Neural progenitor cell (in vitro differentiated cells): ENCODE results near the gene JAKMIP2. TPM values are rescaled to one million over a fixed set of nuclear protein-coding genes. Genes with fewer than 3 reads are reported as not detected.

Source experiments
- DNase-seq: peaks from one replicate; pipeline ENCODE4 v3.0.0-alpha.2; 2016; ENCODE audit warnings: low spot score
- H2AFZ ChIP-seq: fragments of 200-600 bp; sonication (generic); replicated peaks from 2 replicates; pipeline ENCODE4 v1.6.1; 2016; ENCODE audit warnings: antibody characterized with exemption
- H3F3A ChIP-seq: fragments of 200-600 bp; sonication (generic); 2 replicates; pipeline ENCODE4 v1.6.1; 2016; ENCODE audit warnings: antibody characterized with exemption, low read depth
- H3K27ac ChIP-seq: fragments of 200-600 bp; sonication (generic); 2 replicates; pipeline ENCODE4 v1.5.1; 2016; ENCODE audit warnings: mild to moderate bottlenecking
- H3K27me3 ChIP-seq: fragments of 200-600 bp; sonication (generic); 2 replicates; pipeline ENCODE4 v1.6.1; 2016; ENCODE audit warnings: mild to moderate bottlenecking, moderate library complexity
- H3K36me3 ChIP-seq: fragments of 200-600 bp; sonication (generic); 2 replicates; pipeline ENCODE4 v1.5.1; 2016
- H3K4me1 ChIP-seq: fragments of 200-600 bp; sonication (generic); 2 replicates; pipeline ENCODE4 v1.6.1; 2016; ENCODE audit warnings: mixed run types
- H3K4me2 ChIP-seq: fragments of 200-600 bp; sonication (generic); 2 replicates; pipeline ENCODE4 v1.6.1; 2016
- H3K4me3 ChIP-seq: fragments of 200-600 bp; sonication (generic); 2 replicates; pipeline ENCODE4 v1.5.1; 2016
- H3K79me2 ChIP-seq: fragments of 200-600 bp; sonication (generic); 2 replicates; pipeline ENCODE4 v1.6.1; 2016; ENCODE audit warnings: low read depth
- H3K9ac ChIP-seq: fragments of 200-600 bp; sonication (generic); 2 replicates; pipeline ENCODE4 v1.6.1; 2016
- H3K9me3 ChIP-seq: fragments of 200-600 bp; sonication (generic); 2 replicates; pipeline ENCODE4 v1.5.1; 2016; ENCODE audit warnings: low read depth
- H4K20me1 ChIP-seq: fragments of 200-600 bp; sonication (generic); 2 replicates; pipeline ENCODE4 v1.6.1; 2016; ENCODE audit warnings: low read depth
- H3K27ac Mint-ChIP-seq: 3 replicates; pipeline ENCODE4 v1.8.0; 2021; ENCODE audit warnings: mixed read lengths
- H3K27me3 Mint-ChIP-seq: 2 replicates; pipeline ENCODE4 v1.8.0; 2022; ENCODE audit warnings: low read depth, mild to moderate bottlenecking, inconsistent platforms, moderate library complexity, mixed read lengths; ENCODE audit not compliant: insufficient read depth
- H3K36me3 Mint-ChIP-seq: 3 replicates; pipeline ENCODE4 v1.8.0; 2021; ENCODE audit warnings: mixed read lengths
- H3K4me1 Mint-ChIP-seq: 3 replicates; pipeline ENCODE4 v1.8.0; 2021; ENCODE audit warnings: mixed read lengths
- H3K4me3 Mint-ChIP-seq: 3 replicates; pipeline ENCODE4 v1.8.0; 2021; ENCODE audit warnings: mild to moderate bottlenecking, moderate library complexity, mixed read lengths
- H3K9me3 Mint-ChIP-seq: 3 replicates; pipeline ENCODE4 v1.8.0; 2020; ENCODE audit warnings: mixed read lengths
- CTCF ChIP-seq: fragments of 200-600 bp; sonication (generic); IDR thresholded peaks from 2 replicates; pipeline ENCODE4 v1.5.1; 2017; ENCODE audit warnings: antibody characterized with exemption, mild to moderate bottlenecking
- EZH2 ChIP-seq: fragments of 200-600 bp; sonication (generic); IDR thresholded peaks from 2 replicates; pipeline ENCODE4 v1.6.1; 2017; ENCODE audit warnings: antibody characterized with exemption, mild to moderate bottlenecking, moderate library complexity
- EZH2phosphoT487 ChIP-seq: fragments of 200-600 bp; sonication (generic); IDR thresholded peaks from 2 replicates; pipeline ENCODE4 v1.6.1; 2017; ENCODE audit warnings: antibody characterized with exemption
- total RNA-seq: library from RNA; depleted of rRNA; stranded (reverse); fragments of >200 nt; gene quantifications from 2 replicates; pipeline ENCODE4 v1.2.3, GENCODE V29; 2015; ENCODE audit warnings: low replicate concordance

JAKMIP2 gene
- total RNA-seq, 1 donor from 2014 or later, result 8.2 TPM

DNA sequence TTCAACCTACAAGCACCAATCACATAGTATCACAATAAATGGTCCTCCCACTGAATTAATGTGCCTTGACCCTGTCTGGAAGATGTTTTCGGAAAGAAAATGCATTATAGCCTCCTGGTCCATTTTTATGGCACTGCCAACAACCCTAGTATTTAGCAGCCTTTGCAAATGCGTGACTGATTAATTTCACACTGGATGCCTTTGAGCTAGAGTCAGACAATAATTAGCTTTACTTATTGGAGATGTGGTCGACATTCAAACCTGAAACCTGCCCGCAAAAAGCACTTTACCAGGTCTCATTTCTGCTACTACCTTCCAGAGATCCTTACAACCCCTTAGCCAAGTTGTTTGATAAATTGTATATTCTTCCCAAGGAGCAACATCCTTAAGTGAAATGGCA lies 153.3 kb downstream of the JAKMIP2 start:
- Mint-ChIP-seq H3K27ac (no peak overlapping the region), H3K27me3 (no peaks in the 10 kb centered on the region), H3K36me3 (peaks cover 31% of the 10 kb centered on the region), H3K9me3 (no peaks in the 10 kb centered on the region), H3K4me3 (no peak overlapping the region), H3K4me1 (peaks cover 17% of the 10 kb centered on the region)
- Histone ChIP-seq H3K4me1 (no peaks in the 10 kb centered on the region), H3K27me3 (no peaks in the 10 kb centered on the region), H3K27ac (no peak overlapping the region), H3K9me3 (no peaks in the 10 kb centered on the region), H3K79me2 (peaks cover 8% of the 10 kb centered on the region), H3K4me3 (no peak overlapping the region), H3K9ac (no peak overlapping the region), H3K36me3 (no peaks in the 10 kb centered on the region), H3F3A (peaks cover 5% of the 10 kb centered on the region), H3K4me2 (no peak overlapping the region), H2AFZ (no peak overlapping the region), H4K20me1 (no peaks in the 10 kb centered on the region)
- no peak for TF ChIP-seq CTCF
- no peak for TF ChIP-seq EZH2phosphoT487
- TF ChIP-seq EZH2, result no peak
- DNase-seq, result no peak

DNA sequence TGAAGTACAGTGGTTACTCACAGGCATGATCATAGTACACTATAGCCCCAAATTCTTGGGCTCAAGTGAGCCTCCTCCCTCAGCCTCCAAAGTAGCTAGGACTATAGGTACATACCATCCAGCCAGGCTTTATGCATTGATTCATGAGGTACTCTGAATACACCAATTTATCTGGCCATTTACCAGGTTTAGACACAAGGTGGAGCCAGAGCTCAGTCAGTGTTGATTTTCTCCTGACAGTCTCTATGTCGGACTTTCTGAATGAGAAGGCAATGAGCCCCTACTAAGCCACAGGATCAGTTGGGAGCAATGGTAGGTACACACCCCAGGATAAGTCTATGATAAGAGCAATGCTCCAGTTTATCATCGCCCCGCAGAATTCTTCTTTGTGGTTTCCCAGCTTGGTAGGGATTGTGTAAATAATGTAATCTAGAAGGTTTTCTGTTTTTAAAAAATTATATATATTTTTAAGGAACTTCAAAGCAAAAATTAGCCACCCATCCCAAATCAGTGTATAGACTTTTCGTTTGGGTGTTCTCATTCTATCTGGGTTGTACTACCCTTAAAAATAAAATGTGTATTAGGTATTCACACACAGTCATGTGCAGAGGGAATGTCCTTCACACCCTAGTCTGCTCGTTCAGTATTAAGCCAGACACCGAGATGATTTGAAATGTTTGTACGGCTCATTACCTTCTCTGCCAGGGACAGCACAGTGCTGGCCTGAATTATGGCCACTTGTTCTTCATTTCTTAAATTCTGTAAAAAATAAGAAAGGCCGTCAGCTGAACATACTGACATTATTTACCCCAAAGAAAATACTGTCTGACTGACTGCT lies 154.3 kb downstream of the JAKMIP2 start:
- Histone ChIP-seq H3F3A (peaks cover 10% of the 10 kb centered on the region), H3K4me3 (no peak overlapping the region), H3K79me2 (peaks cover 12% of the 10 kb centered on the region), H3K36me3 (no peaks in the 10 kb centered on the region), H3K9me3 (no peaks in the 10 kb centered on the region), H3K4me1 (no peaks in the 10 kb centered on the region), H2AFZ (no peak overlapping the region), H3K27ac (no peak overlapping the region), H4K20me1 (no peaks in the 10 kb centered on the region), H3K9ac (no peak overlapping the region), H3K27me3 (no peaks in the 10 kb centered on the region), H3K4me2 (no peak overlapping the region)
- H3K27ac Mint-ChIP-seq, result peak overlapping the region; percentile 31
- TF ChIP-seq CTCF (peak; percentile 88), EZH2phosphoT487 (no peak)
- no peaks in the 10 kb centered on the region for H3K27me3 Mint-ChIP-seq
- peaks cover 30% of the 10 kb centered on the region for H3K36me3 Mint-ChIP-seq
- peak overlapping the region; percentile 30 for H3K4me3 Mint-ChIP-seq
- no peaks in the 10 kb centered on the region for H3K9me3 Mint-ChIP-seq
- H3K4me1 Mint-ChIP-seq, result peaks cover 17% of the 10 kb centered on the region
- peak; percentile 84 for DNase-seq

DNA sequence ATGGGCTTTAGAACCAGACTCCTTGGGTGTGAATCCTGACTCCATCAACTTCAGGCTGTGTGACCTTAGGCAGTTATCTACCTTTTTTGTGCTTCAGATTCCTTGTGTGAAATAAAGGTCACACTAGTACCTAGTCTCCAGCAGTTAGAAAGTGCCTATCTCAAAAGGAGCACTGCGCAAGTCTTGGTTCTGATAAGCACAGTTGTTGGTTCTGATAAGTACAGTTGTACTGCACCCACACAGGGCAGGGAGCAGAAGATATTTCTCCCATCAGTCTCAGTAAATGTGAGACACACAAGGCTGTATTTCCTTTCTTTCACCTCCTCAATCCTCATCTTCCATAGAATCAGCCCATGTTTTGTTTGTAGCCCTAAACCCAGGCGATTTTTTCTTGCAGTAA lies 156.1 kb downstream of the JAKMIP2 start:
- Histone ChIP-seq H3K27me3 (no peaks in the 10 kb centered on the region), H2AFZ (no peak overlapping the region), H3K79me2 (peaks cover 12% of the 10 kb centered on the region), H3F3A (peaks cover 10% of the 10 kb centered on the region), H3K4me1 (no peaks in the 10 kb centered on the region), H3K9me3 (no peaks in the 10 kb centered on the region), H4K20me1 (no peaks in the 10 kb centered on the region), H3K4me3 (no peak overlapping the region), H3K36me3 (no peaks in the 10 kb centered on the region), H3K4me2 (no peak overlapping the region), H3K9ac (no peak overlapping the region), H3K27ac (no peak overlapping the region)
- no peaks in the 10 kb centered on the region for H3K9me3 Mint-ChIP-seq
- H3K27ac Mint-ChIP-seq, result no peak overlapping the region
- H3K4me3 Mint-ChIP-seq, result no peak overlapping the region
- peaks cover 21% of the 10 kb centered on the region for H3K36me3 Mint-ChIP-seq
- no peak for TF ChIP-seq EZH2
- no peak for TF ChIP-seq CTCF
- no peak for TF ChIP-seq EZH2phosphoT487
- peaks cover 17% of the 10 kb centered on the region for H3K4me1 Mint-ChIP-seq
- no peaks in the 10 kb centered on the region for H3K27me3 Mint-ChIP-seq
- no peak for DNase-seq
